ENCODE measurements around the gene PREX1.
"Not testable (repeated sequence)": the region's sequence is repeated elsewhere in the genome, so short reads cannot be mapped to it uniquely, and the experiment has no call there.

Gene PREX1

DNA sequence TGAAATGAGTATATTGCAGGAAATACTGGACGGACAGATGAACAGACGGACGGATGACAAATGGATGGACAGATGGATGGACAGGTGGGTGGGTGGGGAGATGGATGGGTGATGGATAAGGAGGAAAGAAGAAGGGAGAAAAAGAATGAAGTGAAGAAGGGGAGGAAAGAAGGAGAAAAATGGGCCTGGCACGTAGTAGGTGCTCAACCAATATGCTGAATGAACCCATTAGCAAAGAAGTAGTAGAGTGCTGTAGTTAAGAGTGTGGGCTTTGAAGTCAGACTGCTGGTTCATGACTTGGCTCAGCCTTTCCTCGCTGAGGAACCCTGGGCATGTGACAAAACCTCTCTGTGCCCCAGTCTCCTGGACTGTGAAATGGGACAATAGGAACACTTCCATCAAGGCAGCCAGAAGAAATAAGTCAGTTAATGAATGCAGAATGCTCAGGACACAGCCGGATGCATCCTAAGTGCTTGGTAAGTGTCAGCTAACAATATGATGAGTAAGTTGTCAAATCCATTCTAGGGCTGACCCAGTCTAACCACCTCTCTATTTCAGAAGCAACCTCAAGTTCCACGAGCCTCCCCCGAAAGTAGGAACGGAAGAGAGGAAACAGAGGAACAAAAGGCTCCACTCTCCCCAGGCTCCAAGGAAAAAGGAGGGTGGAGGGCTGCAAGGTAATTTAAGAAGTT is 37.9 kb downstream of the PREX1 start:
- no peak for DNase-seq

DNA sequence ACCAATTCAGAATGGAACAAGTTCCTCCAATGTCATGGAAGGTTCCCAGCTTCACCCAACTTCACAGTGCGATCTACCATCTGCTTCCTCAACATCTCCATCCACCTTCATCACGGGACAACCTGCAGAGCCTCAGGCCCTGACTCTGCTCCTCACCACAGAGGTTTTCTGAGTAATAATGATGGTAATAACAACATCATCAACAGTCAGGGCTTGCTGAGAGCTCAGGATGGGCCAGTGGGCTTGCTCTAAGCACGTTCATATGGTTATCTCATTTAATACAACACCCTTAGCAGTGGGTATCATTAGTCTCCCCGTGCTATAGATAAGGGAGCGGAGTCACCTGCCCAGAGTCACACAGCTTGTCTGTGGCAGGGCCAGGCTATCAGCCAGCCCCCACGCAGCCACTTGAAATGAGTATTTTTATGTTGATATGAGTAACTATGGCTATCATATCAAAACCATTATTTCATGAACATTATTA is 38.6 kb downstream of the PREX1 start:
- DNase-seq: no peak

DNA sequence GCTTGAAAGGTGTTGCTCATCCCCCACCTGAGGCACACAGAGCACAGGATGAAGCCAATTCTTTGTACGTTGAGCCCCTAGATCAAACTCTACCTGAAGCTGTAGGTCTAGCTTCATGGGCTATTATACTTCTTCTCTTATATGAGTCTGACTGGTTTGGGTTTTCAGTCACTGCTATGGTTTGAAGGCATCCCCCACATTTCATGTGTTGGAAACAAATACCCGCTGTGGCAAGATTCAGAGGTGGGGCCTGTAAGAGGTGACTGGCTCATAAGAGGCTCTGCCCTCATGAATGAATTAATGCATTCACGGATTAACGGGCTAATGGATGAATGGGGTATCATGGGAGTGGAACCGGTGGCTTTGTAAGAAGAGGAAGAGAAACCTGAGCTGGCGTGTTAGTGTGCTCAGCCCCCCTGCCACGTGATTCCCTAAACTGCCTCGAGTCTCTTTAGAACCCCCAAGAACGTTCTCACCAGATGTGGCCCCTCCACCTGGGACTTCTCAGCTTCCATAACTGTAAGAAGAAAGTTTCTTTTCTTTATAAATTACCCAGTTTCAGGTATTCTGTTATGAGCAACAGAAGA is 39.2 kb downstream of the PREX1 start:
- DNase-seq: no peak

DNA sequence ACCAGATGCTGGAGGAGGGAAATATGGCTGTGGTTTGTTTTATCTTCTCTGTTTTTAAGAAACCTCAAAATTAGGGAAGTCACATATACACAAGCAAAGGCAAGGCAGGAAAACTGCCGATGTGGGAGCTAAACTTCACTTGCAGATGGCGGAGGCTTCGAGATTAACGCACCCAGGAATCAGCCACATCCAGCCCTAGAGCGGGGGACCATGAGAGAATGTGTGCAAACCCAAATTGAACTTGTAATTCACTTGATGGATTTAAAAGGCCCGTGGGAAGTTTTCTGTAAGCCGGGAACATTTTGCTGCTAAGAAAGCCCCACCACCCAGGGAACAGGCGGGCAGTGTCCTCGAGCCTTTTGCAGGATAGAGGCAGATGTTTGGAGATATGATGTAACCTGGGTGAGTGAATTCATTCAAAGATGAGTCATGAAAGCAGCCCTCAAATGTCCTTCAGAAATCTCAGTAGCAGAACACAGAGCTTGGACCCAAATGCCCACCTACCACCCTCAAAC is 39.9 kb downstream of the PREX1 start:
- peak; percentile 91 to 92 for DNase-seq

DNA sequence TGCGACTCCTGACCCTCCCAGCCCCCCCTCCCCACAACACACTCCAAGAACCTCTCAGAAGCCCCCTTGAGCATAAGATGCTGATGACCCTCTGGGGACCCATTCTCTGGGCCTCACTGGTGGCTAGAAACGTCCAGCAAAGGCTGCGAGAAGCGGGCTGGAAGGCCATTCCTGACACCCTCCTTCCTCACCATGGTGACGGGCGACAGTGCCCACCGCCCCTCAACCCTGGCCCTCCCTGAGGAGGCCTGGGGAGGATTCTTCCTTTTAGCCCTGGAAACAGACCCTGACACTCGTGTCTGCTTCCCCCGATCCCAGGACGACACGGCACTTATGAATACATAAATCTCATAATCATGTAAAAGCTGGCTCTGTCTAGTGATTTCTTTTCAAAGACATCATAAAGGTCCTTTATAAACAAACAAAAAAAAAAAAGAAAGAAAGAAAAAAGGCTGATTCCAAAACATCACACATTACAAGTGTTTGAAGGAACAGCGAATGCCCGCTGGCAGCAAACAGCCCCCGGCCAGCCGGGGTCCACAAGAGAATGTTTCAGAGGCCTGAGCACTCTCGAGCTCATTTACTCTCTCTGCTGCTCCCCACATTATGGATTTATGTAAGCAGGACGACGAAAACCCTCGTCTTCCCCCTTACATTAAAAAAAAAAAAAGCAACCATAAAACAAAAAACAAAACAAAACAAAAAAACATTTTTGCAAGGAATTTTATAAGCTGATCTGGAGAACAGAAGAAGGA is 40.7 kb downstream of the PREX1 start:
- DNase-seq: no peak

- no peak for DNase-seq
Measured at GRCh38 chr20:48785801-48786200, 42.0 kb downstream of the PREX1 start.

DNA sequence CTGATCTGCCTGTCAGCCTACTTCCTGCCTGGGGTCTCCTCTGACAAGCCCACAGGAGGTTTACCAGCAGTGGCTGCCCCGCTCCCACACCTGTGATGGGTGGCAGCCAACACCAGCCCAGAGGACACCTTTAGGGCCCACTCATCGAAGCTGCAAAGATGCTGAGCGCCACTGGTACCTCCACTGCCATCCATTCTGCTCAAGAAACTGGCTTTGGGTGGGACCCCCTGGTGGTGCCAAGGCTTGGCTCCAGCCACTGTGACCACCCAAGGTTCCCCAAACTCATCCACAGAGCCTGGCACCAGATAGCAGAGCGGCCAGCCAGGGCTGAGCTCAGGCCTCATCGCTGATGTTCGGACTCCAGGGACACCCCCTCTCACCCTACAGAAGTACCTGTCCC is 42.5 kb downstream of the PREX1 start:
- DNase-seq: no peak

GRCh38 chr20:48784273-48784641 is 43.5 kb downstream of the PREX1 start:
- DNase-seq: no peak

DNA sequence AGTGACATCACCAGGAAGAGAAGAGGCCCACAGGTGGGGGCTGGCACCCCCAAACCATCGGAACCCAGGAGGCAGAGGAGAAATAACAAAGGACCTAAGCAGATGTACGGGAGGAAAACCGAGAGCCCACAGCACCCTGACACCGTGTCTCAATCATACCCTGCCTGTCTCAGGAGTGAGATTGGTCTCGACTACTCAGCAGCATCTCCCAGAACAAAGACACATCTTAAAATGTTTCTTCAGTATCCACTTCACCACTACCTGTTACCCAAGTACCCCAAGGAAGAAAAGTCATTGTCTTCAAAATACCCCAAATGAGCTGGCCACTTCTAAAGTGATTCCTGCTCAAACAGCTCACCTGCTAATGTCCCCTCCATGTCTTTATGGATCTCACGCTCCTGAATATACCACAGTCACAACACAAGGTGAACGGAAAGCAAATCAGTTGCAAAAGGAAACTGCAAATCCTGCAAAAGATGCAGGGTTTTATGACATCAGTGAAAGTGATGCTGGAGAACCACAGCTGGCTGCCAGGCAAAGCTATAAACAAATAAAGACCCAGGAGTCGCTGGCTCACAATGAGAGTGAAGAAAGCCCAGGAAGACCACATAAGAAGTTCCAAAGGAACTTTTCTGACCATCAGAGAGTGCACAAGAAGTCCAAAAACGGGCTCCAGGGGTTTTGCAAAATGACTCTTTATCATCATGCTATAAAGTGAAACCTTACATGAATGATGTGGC is 44.1 kb downstream of the PREX1 start:
- DNase-seq: no peak

DNA sequence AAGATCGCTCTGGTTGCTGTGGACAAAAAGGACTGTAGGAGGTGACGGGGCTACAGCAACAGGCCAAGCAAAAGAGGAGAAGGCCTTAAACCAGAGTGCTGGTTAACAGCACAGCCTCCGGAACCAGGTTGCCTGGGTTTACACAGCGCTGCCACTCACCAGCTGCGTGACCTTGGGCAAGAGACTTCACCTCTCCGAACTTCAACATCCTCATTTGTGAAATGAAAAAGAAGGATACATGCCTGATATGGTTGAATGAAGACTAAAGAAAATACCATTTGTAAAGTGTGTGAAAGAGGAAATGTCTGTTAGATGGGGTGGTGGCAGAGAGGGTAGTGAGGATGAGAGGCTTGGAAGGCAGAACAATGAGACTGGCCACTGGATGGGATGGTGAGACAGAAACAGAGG is 44.9 kb downstream of the PREX1 start:
- no peak for DNase-seq

DNA sequence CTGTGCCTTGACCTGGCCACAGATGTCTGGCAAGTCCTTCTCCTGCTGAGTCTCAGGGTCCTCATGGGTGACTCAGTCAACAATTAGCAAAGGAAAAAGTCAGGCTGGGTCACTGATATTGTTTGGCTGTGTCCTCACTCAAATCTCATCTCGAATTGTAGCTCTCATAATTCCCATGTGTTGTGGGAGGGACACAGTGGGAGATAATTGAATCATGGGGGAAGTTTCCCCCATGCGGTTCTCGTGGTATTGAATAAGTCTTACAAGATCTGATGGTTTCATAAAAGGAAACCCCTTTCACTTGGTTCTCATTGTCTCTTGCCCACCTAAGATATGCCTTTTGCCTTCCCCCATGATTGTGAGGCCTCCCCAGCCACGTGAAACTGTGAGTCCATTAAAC is 45.7 kb downstream of the PREX1 start:
- no peak for DNase-seq

DNA sequence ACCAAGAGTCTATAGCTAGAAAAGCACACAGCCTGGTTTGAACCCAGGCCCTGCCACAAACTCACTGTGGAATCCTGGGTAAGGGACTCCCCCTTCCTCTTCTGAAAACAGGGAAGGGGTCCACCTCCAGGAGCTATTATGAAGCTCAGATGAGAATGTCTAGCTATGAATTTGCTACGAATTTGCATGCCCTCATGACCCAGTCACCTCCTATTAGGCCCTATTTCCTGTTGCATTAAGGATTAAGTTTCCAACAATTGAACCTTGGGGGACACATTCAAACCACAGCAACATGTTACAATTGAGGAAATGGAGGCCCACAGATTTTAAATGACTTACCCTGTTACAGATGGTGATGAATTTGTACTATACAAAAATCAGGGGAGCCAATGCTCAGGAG is 46.2 kb downstream of the PREX1 start:
- DNase-seq: no peak

DNA sequence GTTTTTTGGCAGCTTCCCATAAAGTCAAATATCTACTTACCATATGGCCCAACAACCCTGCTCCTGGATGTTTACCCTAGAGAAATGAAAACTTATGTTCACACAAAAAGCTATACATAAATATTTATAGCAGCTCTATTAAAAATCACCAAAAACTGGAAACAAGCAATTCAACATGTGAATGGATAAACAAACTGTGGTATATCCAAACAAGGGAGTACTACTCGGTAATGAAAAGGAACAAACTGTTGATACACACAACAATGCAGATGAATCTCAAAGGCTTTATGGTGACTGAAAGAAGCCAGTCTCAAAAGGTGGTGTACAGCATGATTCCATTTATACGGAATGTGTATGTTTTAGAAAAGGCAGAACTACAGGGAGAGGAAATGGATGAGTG is 48.4 kb downstream of the PREX1 start:
- DNase-seq: no peak

DNA sequence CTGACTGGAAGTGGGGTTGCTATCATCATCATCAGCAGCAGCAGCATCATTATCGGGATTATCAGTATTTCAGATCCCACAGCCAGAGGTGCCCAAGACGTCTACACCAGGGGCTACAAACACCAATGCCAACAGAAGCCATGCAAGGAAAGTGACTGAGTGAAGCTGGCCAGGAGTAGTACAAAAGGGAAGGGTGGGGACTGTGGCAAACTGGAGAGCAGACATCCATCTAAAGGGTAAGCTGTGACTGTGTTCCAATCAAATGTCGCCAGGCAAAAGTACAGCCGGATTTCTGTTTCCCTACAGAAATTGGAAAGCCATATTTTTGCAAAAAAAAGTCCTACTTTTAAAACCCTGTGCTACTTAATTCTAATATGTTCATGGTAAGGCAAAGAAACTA is 50.0 kb downstream of the PREX1 start:
- DNase-seq: no peak

- DNase-seq: peak; percentile 22 to 49
Measured at GRCh38 chr20:48777005-48777404, 50.8 kb downstream of the PREX1 start.

DNA sequence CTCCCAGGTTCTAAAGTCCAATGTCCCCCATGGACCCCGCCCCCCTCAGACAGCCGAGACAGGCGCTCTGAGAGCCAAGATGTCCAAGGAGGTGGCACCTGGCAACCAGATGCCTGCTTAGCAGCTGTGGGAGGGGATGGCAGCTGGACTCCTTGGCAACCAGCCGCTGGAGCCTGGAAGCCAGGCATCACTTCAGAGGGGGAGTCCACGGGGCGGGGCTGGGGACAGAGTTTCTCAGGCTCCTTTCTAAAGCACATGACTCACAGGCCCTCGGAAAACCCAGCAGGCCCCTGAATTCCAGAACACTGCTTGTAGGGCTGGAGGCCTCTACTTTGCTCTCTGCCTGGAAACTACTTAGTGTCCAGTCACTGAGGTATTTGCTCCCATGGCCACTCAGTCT is 51.5 kb downstream of the PREX1 start:
- DNase-seq: no peak

- not testable (repeated sequence) for DNase-seq
Measured at GRCh38 chr20:48775545-48775944, 52.3 kb downstream of the PREX1 start.

DNA sequence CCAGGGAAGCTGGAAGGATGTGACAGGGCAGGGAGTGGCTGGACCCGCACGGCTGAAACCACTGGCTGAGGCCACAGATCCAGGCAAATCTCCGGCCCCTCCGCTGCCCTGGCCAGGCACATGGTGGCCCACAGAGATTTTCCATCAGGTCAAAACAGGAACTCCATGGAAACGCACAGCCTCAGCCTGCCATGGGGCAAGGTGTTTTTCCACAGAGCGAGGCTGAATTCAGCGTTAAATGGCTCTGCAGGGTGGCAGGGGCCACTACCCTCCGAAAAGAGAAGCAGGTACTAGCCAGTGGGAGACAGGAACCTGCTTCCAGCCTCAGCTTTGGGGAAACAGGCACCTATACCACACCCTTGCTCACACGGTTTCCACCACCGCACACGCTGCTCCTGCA is 53.1 kb downstream of the PREX1 start:
- DNase-seq: no peak

DNA sequence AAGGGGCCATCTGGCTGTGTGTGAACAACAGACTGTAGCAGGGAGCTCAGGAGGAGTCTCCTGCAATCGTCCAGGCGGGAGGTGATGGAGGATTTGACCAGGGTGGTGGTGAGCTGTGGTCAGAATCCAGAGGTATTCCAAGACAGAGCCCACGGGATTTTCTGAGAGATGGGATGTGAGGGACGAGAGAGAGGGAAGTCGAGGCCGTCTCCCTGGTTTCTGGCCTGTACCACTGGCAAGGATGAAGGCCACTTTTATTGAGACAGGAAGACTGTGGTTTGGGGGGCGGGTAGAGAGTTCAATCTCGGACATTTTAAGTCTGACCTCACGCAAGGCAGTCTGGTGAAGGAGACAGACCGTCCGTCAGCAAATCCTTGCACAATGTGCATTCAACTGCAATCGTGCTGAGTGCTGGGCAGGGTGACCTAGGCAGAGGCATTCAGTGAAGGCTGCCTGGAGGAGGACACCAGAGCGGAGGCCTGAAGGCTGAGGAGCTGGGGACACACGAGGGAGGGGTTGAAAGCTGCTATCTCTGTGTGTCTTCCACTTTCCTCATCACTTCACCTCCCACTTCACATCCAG is 53.9 kb downstream of the PREX1 start:
- DNase-seq: peak in 1 of 2 experiments; percentile 44

DNA sequence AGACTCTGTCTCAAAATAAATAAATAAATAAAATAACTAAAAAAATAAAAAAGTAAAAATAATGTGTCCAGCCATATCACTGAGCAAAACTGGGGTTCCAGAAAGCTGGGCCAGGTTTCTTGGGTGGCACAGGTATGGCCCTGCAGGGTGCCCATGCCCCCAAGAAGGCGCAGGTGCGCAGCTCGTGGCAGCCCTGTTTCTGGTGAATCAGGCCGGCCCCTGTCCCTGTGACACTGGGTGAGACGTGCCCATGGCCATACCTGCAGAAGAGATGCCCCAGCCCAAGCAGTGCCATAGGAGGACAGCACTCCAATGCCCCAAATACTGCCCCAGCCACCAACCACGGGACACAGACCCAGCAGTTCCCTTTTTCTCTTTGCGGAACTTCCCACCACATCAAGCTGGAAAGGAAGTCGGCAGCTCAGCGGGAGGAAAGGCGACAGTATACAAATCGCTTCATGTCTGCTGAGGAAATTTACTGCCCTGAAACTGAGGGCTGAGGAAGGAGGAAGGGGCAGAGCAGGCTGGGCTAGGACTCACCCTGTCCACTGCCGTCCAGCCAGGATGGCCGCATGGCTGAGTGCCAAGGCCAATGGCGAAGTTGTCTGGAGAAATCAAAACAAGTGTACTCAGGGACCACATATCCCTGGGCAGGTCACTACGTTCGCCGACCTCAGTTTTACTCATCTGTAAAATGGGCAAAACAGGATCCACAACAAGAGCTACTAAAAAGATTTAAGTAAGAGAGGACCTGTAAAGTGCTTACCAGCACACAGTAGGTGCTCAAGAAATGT is 55.4 kb downstream of the PREX1 start:
- peak; percentile 93 to 95 for DNase-seq

DNA sequence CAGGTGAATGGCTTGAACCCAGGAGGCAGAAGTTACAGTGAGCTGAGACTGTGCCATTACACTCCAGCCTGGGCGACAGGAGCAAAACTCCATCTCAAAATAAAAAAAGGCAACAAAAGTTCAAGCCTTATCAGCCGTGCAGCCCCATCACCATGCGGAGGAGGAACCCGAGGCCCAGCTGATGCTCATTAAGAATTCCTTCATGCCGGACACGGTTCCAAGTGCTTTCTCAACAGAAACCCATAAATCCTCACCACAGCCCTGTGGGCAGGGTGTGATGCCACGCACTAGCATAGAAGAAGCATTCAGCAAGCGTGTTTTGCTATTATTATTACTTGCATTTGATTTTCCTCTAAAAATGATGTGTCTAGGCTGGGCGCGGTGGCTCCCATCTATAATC is 56.3 kb downstream of the PREX1 start:
- DNase-seq: peak in 1 of 2 experiments; percentile 9

Measured in Kasumi-1 (cell line).